ENCODE results near the gene SSBP3. TPM values are rescaled to one million over a fixed set of nuclear protein-coding genes. Genes with fewer than 3 reads are reported as not detected.
A peak's percentile ranks its signal among the peaks of the same experiment; 100 is the strongest.

Gene SSBP3
- total and polyA plus RNA-seq, 9 of the 15 experiments (the other 6 are each of a cell fraction or from before 2014, with no cell fraction given) = 8.7 to 108 (median 33.8) TPM

DNA sequence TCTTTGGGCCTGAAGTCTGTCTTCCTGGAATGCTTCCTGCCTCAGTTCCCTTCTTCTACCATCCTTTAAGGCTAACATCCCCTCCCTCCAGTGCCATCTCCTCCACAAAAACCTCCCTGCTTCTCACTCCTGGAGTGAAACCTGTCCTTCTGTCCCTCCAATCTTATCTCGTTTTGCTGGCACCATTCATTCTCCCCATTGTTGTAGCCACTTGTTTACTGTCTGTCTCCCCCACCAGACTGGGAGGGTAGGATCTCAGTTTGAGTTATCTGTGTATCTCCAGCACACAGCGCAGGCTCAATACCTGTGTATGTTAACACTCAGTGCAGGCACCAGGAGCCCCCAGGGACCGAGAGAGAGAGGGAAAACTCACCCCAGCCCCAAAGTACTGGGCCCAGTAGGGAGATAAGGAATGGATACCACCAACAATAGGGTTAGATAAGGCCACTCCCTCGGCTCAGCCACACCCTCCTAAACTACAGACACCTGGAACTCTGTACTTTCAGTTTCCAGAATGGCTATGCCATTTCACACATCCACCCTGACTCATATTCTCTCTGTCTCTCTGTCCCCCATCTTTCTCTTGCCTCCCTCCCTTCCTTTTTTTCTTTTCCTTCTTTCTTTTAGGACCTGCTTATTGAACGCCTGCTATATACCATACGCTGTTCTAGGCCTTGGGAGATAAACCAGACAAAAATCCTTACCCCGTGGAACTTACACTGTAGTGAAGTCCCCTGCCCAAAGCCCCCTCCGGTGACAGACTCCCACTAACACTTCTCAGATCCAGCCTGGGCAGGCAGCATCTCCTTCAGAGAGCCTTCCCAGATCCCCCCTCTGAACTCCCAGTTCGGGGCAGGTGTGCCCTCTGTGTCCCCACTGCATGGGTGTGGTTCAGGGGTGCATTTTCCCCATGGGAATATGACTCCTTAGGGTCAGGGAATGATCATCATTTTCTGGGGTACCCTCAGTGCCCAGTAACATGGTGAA lies 3.3 kb upstream of the SSBP3 start (continued):
- TF ChIP-seq GABPB2 (CRISPR knock-in tag; conservative IDR thresholded peaks at IDR 0.05) (no peak), RAD51 (IDR thresholded peaks at IDR 0.05; ENCODE audit: borderline replicate concordance, low read depth) (no peak), ZNF184 (CRISPR knock-in tag; IDR thresholded peaks at IDR 0.05) (no peak), ILF3 (IDR thresholded peaks at IDR 0.05; ENCODE audit: borderline replicate concordance) (no peak), RBBP5 (IDR thresholded peaks at IDR 0.05; ENCODE audit: borderline replicate concordance, insufficient read depth, low read length, poor library complexity, severe bottlenecking) (no peak), POLR2H (tag; IDR thresholded peaks at IDR 0.05; ENCODE audit: low read depth) (no peak), FOXP1 (CRISPR knock-in tag; IDR thresholded peaks at IDR 0.05) (no peak), SRSF1 (IDR thresholded peaks at IDR 0.05; ENCODE audit: low read depth, low read length) (no peak), HLTF (IDR thresholded peaks at IDR 0.05) (no peak; the same call in 1 of the 2 replicates), SMARCA5 (IDR thresholded peaks at IDR 0.05) (peak; percentile 16; the same call in 1 of the 2 replicates), HNRNPLL (IDR thresholded peaks at IDR 0.05; ENCODE audit: low read depth, low read length, poor library complexity, severe bottlenecking) (no peak), ZNF12 (CRISPR knock-in tag; IDR thresholded peaks at IDR 0.05) (no peak), CSDE1 (IDR thresholded peaks at IDR 0.05) (no peak), PTBP1 (IDR thresholded peaks at IDR 0.05; ENCODE audit: low read depth, low read length) (no peak), POLR2B (IDR thresholded peaks at IDR 0.05; ENCODE audit: low read depth, partially characterized antibody) (peak; percentile 55), ZNF695 (CRISPR knock-in tag; IDR thresholded peaks at IDR 0.05) (no peak), NRF1 (conservative IDR thresholded peaks at IDR 0.05 in 1 of 2, IDR thresholded peaks at IDR 0.05 in 1 of 2) (peak; percentile 54 to 72), NFXL1 (CRISPR knock-in tag; IDR thresholded peaks at IDR 0.05) (no peak), SIN3B (IDR thresholded peaks at IDR 0.05; ENCODE audit: low read depth) (no peak), DDX20 (tag; IDR thresholded peaks at IDR 0.05; ENCODE audit: low read depth) (no peak)
- TF ChIP-seq, protein P1, sequence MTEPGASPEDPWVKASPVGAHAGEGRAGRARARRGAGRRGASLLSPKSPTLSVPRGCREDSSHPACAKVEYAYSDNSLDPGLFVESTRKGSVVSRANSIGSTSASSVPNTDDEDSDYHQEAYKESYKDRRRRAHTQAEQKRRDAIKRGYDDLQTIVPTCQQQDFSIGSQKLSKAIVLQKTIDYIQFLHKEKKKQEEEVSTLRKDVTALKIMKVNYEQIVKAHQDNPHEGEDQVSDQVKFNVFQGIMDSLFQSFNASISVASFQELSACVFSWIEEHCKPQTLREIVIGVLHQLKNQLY (CRISPR knock-in tag; conservative IDR thresholded peaks at IDR 0.05) = no peak
- TF ChIP-seq, protein P2, sequence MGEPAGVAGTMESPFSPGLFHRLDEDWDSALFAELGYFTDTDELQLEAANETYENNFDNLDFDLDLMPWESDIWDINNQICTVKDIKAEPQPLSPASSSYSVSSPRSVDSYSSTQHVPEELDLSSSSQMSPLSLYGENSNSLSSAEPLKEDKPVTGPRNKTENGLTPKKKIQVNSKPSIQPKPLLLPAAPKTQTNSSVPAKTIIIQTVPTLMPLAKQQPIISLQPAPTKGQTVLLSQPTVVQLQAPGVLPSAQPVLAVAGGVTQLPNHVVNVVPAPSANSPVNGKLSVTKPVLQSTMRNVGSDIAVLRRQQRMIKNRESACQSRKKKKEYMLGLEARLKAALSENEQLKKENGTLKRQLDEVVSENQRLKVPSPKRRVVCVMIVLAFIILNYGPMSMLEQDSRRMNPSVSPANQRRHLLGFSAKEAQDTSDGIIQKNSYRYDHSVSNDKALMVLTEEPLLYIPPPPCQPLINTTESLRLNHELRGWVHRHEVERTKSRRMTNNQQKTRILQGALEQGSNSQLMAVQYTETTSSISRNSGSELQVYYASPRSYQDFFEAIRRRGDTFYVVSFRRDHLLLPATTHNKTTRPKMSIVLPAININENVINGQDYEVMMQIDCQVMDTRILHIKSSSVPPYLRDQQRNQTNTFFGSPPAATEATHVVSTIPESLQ (CRISPR knock-in tag; IDR thresholded peaks at IDR 0.05) = no peak
- TF ChIP-seq, protein P3, sequence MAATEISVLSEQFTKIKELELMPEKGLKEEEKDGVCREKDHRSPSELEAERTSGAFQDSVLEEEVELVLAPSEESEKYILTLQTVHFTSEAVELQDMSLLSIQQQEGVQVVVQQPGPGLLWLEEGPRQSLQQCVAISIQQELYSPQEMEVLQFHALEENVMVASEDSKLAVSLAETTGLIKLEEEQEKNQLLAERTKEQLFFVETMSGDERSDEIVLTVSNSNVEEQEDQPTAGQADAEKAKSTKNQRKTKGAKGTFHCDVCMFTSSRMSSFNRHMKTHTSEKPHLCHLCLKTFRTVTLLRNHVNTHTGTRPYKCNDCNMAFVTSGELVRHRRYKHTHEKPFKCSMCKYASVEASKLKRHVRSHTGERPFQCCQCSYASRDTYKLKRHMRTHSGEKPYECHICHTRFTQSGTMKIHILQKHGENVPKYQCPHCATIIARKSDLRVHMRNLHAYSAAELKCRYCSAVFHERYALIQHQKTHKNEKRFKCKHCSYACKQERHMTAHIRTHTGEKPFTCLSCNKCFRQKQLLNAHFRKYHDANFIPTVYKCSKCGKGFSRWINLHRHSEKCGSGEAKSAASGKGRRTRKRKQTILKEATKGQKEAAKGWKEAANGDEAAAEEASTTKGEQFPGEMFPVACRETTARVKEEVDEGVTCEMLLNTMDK (IDR thresholded peaks at IDR 0.05; ENCODE audit: borderline replicate concordance, insufficient read depth, low read depth, low read length, poor library complexity, severe bottlenecking) = no peak
